ENCODE measurements around the gene SUPT3H. TPM values are rescaled to one million over a fixed set of nuclear protein-coding genes. Genes with fewer than 3 reads are reported as not detected.
"Not testable (repeated sequence)": the region's sequence is repeated elsewhere in the genome, so short reads cannot be mapped to it uniquely, and the experiment has no call there.

Gene SUPT3H
- total RNA-seq, 4 donors from 2014 or later, result 0.80 to 12.7 (median 3.0) TPM

DNA sequence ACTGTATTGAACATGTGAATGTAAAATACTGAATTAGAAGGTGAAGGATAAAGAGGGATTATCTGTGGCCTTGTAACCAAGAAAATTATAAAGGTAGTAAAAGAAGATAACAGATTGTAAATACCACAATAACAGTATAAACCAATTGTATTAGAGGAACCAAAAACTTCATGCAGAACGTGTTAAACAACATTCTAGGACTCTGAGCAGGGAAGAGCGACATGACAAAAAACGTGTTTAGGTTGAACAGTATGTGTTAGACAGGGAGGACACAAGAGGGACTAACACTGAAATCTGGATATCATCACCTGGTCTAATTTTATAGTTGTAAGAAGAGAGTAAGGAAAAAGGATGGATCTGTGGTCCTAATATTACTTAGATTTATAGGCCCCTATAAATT lies 308.6 kb downstream of the SUPT3H start:
- no peak overlapping the region for H3K27ac ChIP-seq
- no peak for DNase-seq
- H3K4me3 ChIP-seq, result no peak overlapping the region
- H3K4me1 ChIP-seq, result peaks cover 0 to 3% (median 1%) of the 10 kb centered on the region in 4 donors
- H3K9me3 ChIP-seq, result no peaks in the 10 kb centered on the region
- 43 to 60% methylated on average over 3 of the region's 3 CpGs for WGBS, 2 donors (ENCODE audit: low coverage in 1 of 2)
- intact Hi-C loops (cut with DNase I; ENCODE audit: low total_unique reads), result no loop called here
- in situ Hi-C loops (cut with MboI; ENCODE audit: low pct_ligation_motif_present in 1 of 4, low pct_unique_long_range_greater_than_20kb in 1 of 4, low sequenced_read_pairs in 3 of 4), result no loop called here
- no peaks in the 10 kb centered on the region for H3K27me3 ChIP-seq
- no peak for TF ChIP-seq EP300 (IDR thresholded peaks at IDR 0.05; ENCODE audit: low read depth)
- TF ChIP-seq POLR2A (IDR thresholded peaks at IDR 0.05), result no peak
- no peak for TF ChIP-seq POLR2AphosphoS5 (IDR thresholded peaks at IDR 0.05)
- TF ChIP-seq, protein P1, sequence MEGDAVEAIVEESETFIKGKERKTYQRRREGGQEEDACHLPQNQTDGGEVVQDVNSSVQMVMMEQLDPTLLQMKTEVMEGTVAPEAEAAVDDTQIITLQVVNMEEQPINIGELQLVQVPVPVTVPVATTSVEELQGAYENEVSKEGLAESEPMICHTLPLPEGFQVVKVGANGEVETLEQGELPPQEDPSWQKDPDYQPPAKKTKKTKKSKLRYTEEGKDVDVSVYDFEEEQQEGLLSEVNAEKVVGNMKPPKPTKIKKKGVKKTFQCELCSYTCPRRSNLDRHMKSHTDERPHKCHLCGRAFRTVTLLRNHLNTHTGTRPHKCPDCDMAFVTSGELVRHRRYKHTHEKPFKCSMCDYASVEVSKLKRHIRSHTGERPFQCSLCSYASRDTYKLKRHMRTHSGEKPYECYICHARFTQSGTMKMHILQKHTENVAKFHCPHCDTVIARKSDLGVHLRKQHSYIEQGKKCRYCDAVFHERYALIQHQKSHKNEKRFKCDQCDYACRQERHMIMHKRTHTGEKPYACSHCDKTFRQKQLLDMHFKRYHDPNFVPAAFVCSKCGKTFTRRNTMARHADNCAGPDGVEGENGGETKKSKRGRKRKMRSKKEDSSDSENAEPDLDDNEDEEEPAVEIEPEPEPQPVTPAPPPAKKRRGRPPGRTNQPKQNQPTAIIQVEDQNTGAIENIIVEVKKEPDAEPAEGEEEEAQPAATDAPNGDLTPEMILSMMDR (IDR thresholded peaks at IDR 0.05), result no peak
- H3K36me3 ChIP-seq, result no peaks in the 10 kb centered on the region

DNA sequence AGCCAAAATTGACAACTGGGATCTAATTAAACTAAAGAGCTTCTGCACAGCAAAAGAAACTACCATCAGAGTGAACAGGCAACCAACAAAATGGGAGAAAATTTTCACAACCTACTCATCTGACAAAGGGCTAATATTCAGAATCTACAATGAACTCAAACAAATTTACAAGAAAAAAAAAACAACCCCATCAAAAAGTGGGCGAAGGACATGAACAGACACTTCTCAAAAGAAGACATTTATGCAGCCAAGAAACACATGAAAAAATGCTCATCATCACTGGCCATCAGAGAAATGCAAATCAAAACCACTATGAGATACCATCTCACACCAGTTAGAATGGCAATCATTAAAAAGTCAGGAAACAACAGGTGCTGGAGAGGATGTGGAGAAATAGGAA lies 310.3 kb downstream of the SUPT3H start:
- in situ Hi-C loops (cut with MboI; ENCODE audit: low pct_ligation_motif_present in 1 of 4, low pct_unique_long_range_greater_than_20kb in 1 of 4, low sequenced_read_pairs in 3 of 4); intact Hi-C loops (cut with DNase I; ENCODE audit: low total_unique reads); H3K4me3 ChIP-seq; H3K27me3 ChIP-seq; H3K27ac ChIP-seq; H3K4me1 ChIP-seq; DNase-seq; H3K36me3 ChIP-seq; H3K9me3 ChIP-seq: not testable (repeated sequence)
- 80% methylated on average over 1 of the region's 1 CpG; no CpG with 5 or more reads in 1 of the 2 donors for WGBS, 2 donors (ENCODE audit: low coverage in 1 of 2)

DNA sequence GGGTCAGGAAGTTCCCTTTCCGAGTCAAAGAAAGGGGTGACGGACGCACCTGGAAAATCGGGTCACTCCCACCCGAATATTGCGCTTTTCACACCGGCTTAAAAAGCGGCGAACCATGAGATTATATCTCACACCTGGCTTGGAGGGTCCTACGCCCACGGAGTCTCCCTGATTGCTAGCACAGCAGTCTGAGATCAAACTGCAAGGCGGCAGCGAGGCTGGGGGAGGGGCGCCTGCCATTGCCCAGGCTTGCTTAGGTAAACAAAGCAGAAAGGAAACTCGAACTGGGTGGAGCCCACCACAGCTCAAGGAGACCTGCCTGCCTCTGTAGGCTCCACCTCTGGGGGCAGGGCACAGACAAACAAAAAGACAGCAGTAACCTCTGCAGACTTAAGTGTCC lies 315.1 kb downstream of the SUPT3H start:
- H3K4me1 ChIP-seq; H3K9me3 ChIP-seq; intact Hi-C loops (cut with DNase I; ENCODE audit: low total_unique reads); H3K27ac ChIP-seq; DNase-seq; H3K4me3 ChIP-seq; H3K27me3 ChIP-seq; in situ Hi-C loops (cut with MboI; ENCODE audit: low pct_ligation_motif_present in 1 of 4, low pct_unique_long_range_greater_than_20kb in 1 of 4, low sequenced_read_pairs in 3 of 4); H3K36me3 ChIP-seq: not testable (repeated sequence)
- 83% methylated on average over 15 of the region's 15 CpGs; no CpG with 5 or more reads in 1 of the 2 donors for WGBS, 2 donors (ENCODE audit: low coverage in 1 of 2)

DNA sequence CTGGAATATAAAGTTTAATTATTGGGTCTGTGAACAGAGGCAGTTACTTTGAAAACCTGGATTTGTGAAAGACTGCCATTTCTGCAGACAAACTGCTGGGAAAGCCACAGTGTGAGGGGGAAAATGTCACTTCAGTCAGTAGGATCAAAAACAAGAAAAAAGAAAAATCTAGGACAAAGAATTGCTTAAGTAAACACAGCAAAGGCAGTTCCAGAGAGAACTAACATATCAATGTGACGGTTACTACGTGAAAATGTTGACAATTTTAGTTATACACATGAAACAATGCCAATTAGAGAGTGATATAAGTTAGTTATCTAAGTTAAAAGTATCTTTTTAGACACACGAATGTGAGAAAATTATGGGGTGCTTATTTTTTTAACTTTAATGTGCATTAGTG lies 320.0 kb downstream of the SUPT3H start:
- intact Hi-C loops (cut with DNase I; ENCODE audit: low total_unique reads) (no loop called here), in situ Hi-C loops (cut with MboI; ENCODE audit: low pct_ligation_motif_present in 1 of 4, low pct_unique_long_range_greater_than_20kb in 1 of 4, low sequenced_read_pairs in 3 of 4) (no loop called here)
- no peak overlapping the region for H3K4me3 ChIP-seq

DNA sequence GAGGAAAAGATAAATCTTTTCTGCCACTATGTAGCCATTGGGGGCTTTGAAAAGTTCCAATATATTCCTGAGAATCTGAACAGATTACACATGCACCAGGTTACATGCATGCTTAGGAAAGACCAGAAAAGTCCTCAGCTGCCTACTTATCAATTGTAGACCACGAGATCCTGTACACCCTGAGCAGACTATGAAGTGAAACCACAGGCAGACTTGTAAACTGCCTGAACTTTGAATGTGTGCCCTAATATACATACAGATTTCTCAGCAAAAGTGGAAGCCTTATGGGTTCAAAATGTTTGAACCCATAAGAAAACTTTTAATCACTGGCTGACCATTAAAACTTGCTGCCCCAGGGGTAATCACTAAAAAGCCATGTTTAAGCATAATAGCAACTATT lies 323.1 kb downstream of the SUPT3H start:
- intact Hi-C loops (cut with DNase I; ENCODE audit: low total_unique reads), result no loop called here
- Histone ChIP-seq H3K27ac (no peak overlapping the region), H3K36me3 (no peaks in the 10 kb centered on the region), H3K9me3 (no peaks in the 10 kb centered on the region), H3K4me1 (no peaks in the 10 kb centered on the region), H3K27me3 (no peaks in the 10 kb centered on the region), H3K4me3 (no peak overlapping the region)
- 50 to 68% methylated on average over 1 of the region's 1 CpG for WGBS, 2 donors (ENCODE audit: low coverage in 1 of 2)
- in situ Hi-C loops (cut with MboI; ENCODE audit: low pct_ligation_motif_present in 1 of 4, low pct_unique_long_range_greater_than_20kb in 1 of 4, low sequenced_read_pairs in 3 of 4), result no loop called here
- TF ChIP-seq, protein P1 (IDR thresholded peaks at IDR 0.05), result no peak
- no peak for TF ChIP-seq POLR2AphosphoS5 (IDR thresholded peaks at IDR 0.05)
- no peak for TF ChIP-seq POLR2A (IDR thresholded peaks at IDR 0.05)
- TF ChIP-seq EP300 (IDR thresholded peaks at IDR 0.05; ENCODE audit: low read depth), result no peak
- DNase-seq, result no peak

More for the DNA sequence above, 320.0 kb downstream of the SUPT3H start:
- Histone ChIP-seq H3K27ac (no peak overlapping the region), H3K36me3 (no peaks in the 10 kb centered on the region), H3K4me1 (no peaks in the 10 kb centered on the region), H3K9me3 (peaks cover 0 to 3% of the 10 kb centered on the region in 2 donors), H3K27me3 (no peaks in the 10 kb centered on the region)
- TF ChIP-seq, protein P1 (IDR thresholded peaks at IDR 0.05), result no peak
- TF ChIP-seq EP300 (IDR thresholded peaks at IDR 0.05; ENCODE audit: low read depth) (no peak), POLR2AphosphoS5 (IDR thresholded peaks at IDR 0.05) (no peak), POLR2A (IDR thresholded peaks at IDR 0.05) (no peak)
- DNase-seq, result no peak
- 59 to 69% methylated on average over 3 of the region's 3 CpGs for WGBS, 2 donors (ENCODE audit: low coverage in 1 of 2)

Measured in transverse colon (tissue), 4 donors.